ENCODE data around the gene LTBP1. TPM values are rescaled to one million over a fixed set of nuclear protein-coding genes. Genes with fewer than 3 reads are reported as not detected.

The LTBP1 gene
- total RNA-seq, 2 donors from 2014 or later = 0.04 to 0.29 TPM

- H3K4me3 Mint-ChIP-seq = no peak overlapping the region
- no peaks in the 10 kb centered on the region for H3K9me3 Mint-ChIP-seq
- no peaks in the 10 kb centered on the region for H3K4me1 Mint-ChIP-seq
- peaks cover 16% of the 10 kb centered on the region for H3K27me3 Mint-ChIP-seq
- H3K36me3 Mint-ChIP-seq (ENCODE audit: low read depth) = no peaks in the 10 kb centered on the region
- ATAC-seq (replicated peaks) = no peak
- H3K27ac Mint-ChIP-seq = no peak overlapping the region
Measured at GRCh38 chr2:33291278-33292013, 344.7 kb downstream of the LTBP1 start.

- Mint-ChIP-seq H3K27ac (no peak overlapping the region), H3K4me3 (no peak overlapping the region), H3K27me3 (peaks cover 15% of the 10 kb centered on the region), H3K36me3 (ENCODE audit: low read depth) (no peaks in the 10 kb centered on the region), H3K9me3 (no peaks in the 10 kb centered on the region), H3K4me1 (no peaks in the 10 kb centered on the region)
- no peak for ATAC-seq (replicated peaks)
Measured at GRCh38 chr2:33292063-33292462, 345.3 kb downstream of the LTBP1 start.

- Mint-ChIP-seq H3K4me3 (no peak overlapping the region), H3K36me3 (ENCODE audit: low read depth) (no peaks in the 10 kb centered on the region), H3K27me3 (peaks cover 10% of the 10 kb centered on the region), H3K4me1 (no peaks in the 10 kb centered on the region), H3K9me3 (no peaks in the 10 kb centered on the region), H3K27ac (no peak overlapping the region)
- ATAC-seq (replicated peaks) = no peak
Measured at GRCh38 chr2:33292981-33293595, 346.3 kb downstream of the LTBP1 start.

- no peak overlapping the region for H3K4me3 Mint-ChIP-seq
- peaks cover 4% of the 10 kb centered on the region for H3K27me3 Mint-ChIP-seq
- no peak for ATAC-seq (replicated peaks)
- no peaks in the 10 kb centered on the region for H3K4me1 Mint-ChIP-seq
- no peaks in the 10 kb centered on the region for H3K9me3 Mint-ChIP-seq
- no peak overlapping the region for H3K27ac Mint-ChIP-seq
- no peaks in the 10 kb centered on the region for H3K36me3 Mint-ChIP-seq (ENCODE audit: low read depth)
Measured at GRCh38 chr2:33298233-33298632, 351.5 kb downstream of the LTBP1 start.

DNA sequence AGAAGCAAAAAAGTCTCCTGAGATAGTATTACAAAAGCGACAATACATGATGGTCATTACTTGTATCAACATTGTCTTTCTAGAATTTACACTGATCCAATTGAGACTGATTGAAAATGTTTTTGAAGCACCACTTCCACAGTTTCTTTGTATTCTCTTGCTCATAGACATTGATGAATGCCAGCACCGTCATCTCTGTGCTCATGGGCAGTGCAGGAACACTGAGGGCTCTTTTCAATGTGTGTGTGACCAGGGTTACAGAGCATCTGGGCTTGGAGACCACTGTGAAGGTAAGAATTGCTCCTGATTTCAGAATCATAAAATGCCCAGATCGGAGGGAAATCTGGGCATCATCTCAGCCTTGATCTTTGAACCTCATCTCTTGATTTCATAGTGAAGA is 354.6 kb downstream of the LTBP1 start:
- Mint-ChIP-seq H3K27ac (no peak overlapping the region), H3K4me1 (no peaks in the 10 kb centered on the region), H3K9me3 (no peaks in the 10 kb centered on the region), H3K36me3 (ENCODE audit: low read depth) (no peaks in the 10 kb centered on the region), H3K27me3 (peaks cover under 1% of the 10 kb centered on the region), H3K4me3 (no peak overlapping the region)
- ATAC-seq (replicated peaks) = no peak

DNA sequence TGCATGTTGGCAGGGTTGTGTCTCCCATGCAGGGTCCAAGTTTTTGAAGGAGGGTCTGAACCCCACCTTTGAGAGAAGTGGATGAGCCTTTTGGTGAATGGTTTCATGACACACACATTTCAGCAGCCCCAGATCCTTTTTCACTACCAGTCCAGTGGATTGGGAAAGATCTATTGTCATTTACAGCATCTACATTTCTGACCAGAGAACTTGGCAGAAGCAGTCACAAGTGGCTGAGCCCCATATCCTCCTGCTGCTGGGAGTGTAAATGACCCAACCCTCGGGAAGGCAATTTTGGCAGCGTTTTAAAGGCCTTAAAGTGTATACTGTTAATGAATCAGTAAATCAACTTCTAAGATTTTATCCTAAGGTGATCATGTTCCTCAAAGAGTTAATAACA is 355.6 kb downstream of the LTBP1 start:
- Mint-ChIP-seq H3K4me3 (no peak overlapping the region), H3K36me3 (ENCODE audit: low read depth) (no peaks in the 10 kb centered on the region), H3K9me3 (no peaks in the 10 kb centered on the region), H3K4me1 (no peaks in the 10 kb centered on the region), H3K27me3 (no peaks in the 10 kb centered on the region), H3K27ac (no peak overlapping the region)
- no peak for ATAC-seq (replicated peaks)

- no peaks in the 10 kb centered on the region for H3K9me3 Mint-ChIP-seq
- H3K36me3 Mint-ChIP-seq (ENCODE audit: low read depth) = no peaks in the 10 kb centered on the region
- no peaks in the 10 kb centered on the region for H3K4me1 Mint-ChIP-seq
- no peaks in the 10 kb centered on the region for H3K27me3 Mint-ChIP-seq
- ATAC-seq (replicated peaks) = no peak
- H3K27ac Mint-ChIP-seq = no peak overlapping the region
- H3K4me3 Mint-ChIP-seq = no peak overlapping the region
Measured at GRCh38 chr2:33304032-33304864, 357.5 kb downstream of the LTBP1 start.

- no peak for ATAC-seq (replicated peaks)
- peaks cover under 1% of the 10 kb centered on the region for H3K4me1 Mint-ChIP-seq
- H3K9me3 Mint-ChIP-seq = no peaks in the 10 kb centered on the region
- no peaks in the 10 kb centered on the region for H3K36me3 Mint-ChIP-seq (ENCODE audit: low read depth)
- no peak overlapping the region for H3K27ac Mint-ChIP-seq
- peaks cover 4% of the 10 kb centered on the region for H3K27me3 Mint-ChIP-seq
- H3K4me3 Mint-ChIP-seq = no peak overlapping the region
Measured at GRCh38 chr2:33307659-33308270, 361.0 kb downstream of the LTBP1 start.

- no peak for ATAC-seq (replicated peaks)
- Mint-ChIP-seq H3K27ac (no peak overlapping the region), H3K4me1 (peaks cover 7% of the 10 kb centered on the region), H3K27me3 (peaks cover 7% of the 10 kb centered on the region), H3K9me3 (no peaks in the 10 kb centered on the region), H3K36me3 (ENCODE audit: low read depth) (no peaks in the 10 kb centered on the region), H3K4me3 (no peak overlapping the region)
Measured at GRCh38 chr2:33312355-33312754, 365.6 kb downstream of the LTBP1 start.

DNA sequence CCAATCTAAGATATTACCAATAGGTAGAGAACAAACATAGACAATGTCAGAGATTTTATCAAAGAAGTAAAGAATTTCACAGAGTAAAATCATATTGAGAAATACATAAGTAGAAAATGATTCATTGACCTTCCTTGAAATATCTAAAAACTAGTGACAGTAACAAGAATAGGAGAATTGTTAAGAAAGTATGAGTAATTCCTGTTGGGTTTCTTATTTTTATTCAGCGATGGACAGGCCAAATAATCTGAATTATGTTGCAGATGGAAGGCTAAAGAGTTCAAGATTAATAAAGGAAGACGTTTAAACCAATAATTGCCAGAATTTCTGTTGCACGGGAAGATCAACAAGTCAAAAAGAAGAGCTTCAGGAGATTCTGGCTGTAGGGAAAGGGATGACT is 366.3 kb downstream of the LTBP1 start:
- Mint-ChIP-seq H3K4me1 (peaks cover 7% of the 10 kb centered on the region), H3K4me3 (no peak overlapping the region), H3K9me3 (no peaks in the 10 kb centered on the region), H3K27me3 (peaks cover 12% of the 10 kb centered on the region), H3K36me3 (ENCODE audit: low read depth) (no peaks in the 10 kb centered on the region), H3K27ac (no peak overlapping the region)
- peak; percentile 43 for ATAC-seq (replicated peaks)

- Mint-ChIP-seq H3K27me3 (peaks cover 12% of the 10 kb centered on the region), H3K9me3 (no peaks in the 10 kb centered on the region), H3K4me3 (no peak overlapping the region), H3K36me3 (ENCODE audit: low read depth) (no peaks in the 10 kb centered on the region), H3K4me1 (peaks cover 7% of the 10 kb centered on the region), H3K27ac (no peak overlapping the region)
- ATAC-seq (replicated peaks) = no peak
Measured at GRCh38 chr2:33314541-33314940, 367.8 kb downstream of the LTBP1 start.

GRCh38 chr2:33316328-33316727 is 369.6 kb downstream of the LTBP1 start:
- Mint-ChIP-seq H3K36me3 (ENCODE audit: low read depth) (no peaks in the 10 kb centered on the region), H3K4me1 (peaks cover 18% of the 10 kb centered on the region), H3K4me3 (no peak overlapping the region), H3K27ac (no peak overlapping the region), H3K27me3 (peaks cover 8% of the 10 kb centered on the region), H3K9me3 (no peaks in the 10 kb centered on the region)
- no peak for ATAC-seq (replicated peaks)

DNA sequence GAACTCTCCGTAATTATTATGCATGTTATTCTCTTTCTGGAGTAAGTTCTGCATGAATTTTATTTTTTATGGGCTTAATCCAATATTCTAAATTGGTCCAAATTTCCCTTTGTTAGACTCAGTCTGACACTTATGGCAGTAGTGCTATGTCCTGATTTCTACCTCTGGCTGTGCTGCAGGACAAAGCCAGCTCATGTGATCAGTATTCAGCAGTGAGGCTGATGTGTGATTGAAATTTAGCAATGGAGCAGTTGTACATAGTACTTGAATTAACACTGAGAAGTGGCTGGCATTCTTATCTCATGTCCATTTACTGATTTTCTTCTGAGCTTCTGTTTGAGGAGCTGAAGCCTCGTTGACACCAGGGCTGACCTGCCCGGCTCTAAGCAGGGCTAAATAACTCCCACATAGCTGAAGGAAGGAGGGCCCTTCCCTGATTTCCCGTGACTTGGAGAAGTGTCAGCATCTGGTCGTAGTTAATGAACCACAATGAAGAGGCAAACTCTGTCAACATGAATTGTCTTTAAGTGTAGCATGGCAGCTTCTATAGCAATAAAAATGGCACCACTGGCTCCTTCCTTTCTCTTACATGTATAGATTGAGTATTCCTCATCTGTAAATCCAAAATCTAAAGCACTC is 370.7 kb downstream of the LTBP1 start:
- Mint-ChIP-seq H3K36me3 (ENCODE audit: low read depth) (no peaks in the 10 kb centered on the region), H3K4me1 (peaks cover 25% of the 10 kb centered on the region), H3K27ac (no peak overlapping the region), H3K9me3 (no peaks in the 10 kb centered on the region), H3K27me3 (peaks cover 8% of the 10 kb centered on the region), H3K4me3 (no peak overlapping the region)
- no peak for ATAC-seq (replicated peaks)

- H3K9me3 Mint-ChIP-seq = no peaks in the 10 kb centered on the region
- H3K4me3 Mint-ChIP-seq = no peak overlapping the region
- peaks cover 10% of the 10 kb centered on the region for H3K27me3 Mint-ChIP-seq
- no peaks in the 10 kb centered on the region for H3K36me3 Mint-ChIP-seq (ENCODE audit: low read depth)
- H3K4me1 Mint-ChIP-seq = peaks cover 24% of the 10 kb centered on the region
- H3K27ac Mint-ChIP-seq = no peak overlapping the region
- no peak for ATAC-seq (replicated peaks)
Measured at GRCh38 chr2:33318456-33318855, 371.7 kb downstream of the LTBP1 start.

All from activated T-helper 17 cell treated with anti-CD3 and anti-CD28 coated beads, Interleukin-2, amount 50 U/mL, for 72 hours (primary cell).